Activated naive CD8-positive, alpha-beta T cell treated with anti-CD3 and anti-CD28 coated beads, Interleukin-2, amount 10 ng/mL, durations not matched to agents 7 days and 5 days (primary cell): ENCODE measurements around the gene PPP1R12C. TPM values are rescaled to one million over a fixed set of nuclear protein-coding genes. Genes with fewer than 3 reads are reported as not detected.
"Not testable (repeated sequence)": the region's sequence is repeated elsewhere in the genome, so short reads cannot be mapped to it uniquely, and the experiment has no call there.

Experiments used
- ATAC-seq: fragments of 150-1000 bp; cut with Tn5 transposase; one replicate; pipeline ENCODE4 v1.10.0; 2021; ENCODE audit warnings: low read depth, moderate library complexity
- POLR2A ChIA-PET: fragments of 350-600 bp; sonication (Branson Sonifier 250); formaldehyde crosslinking; loops from one replicate; lab custom pipeline; 2021; ENCODE audit warnings: antibody characterized with exemption; lab: Charles Lee
- DNase-seq: peaks from one replicate; pipeline ENCODE4 v3.0.0; 2021
- H3K27ac Mint-ChIP-seq: one replicate; pipeline ENCODE4 v1.8.0; 2022; ENCODE audit warnings: mild to moderate bottlenecking, mixed read lengths
- H3K27me3 Mint-ChIP-seq: one replicate; pipeline ENCODE4 v1.8.0; 2022; ENCODE audit warnings: mild to moderate bottlenecking, moderate library complexity, mixed read lengths
- H3K36me3 Mint-ChIP-seq: one replicate; pipeline ENCODE4 v1.8.0; 2021; ENCODE audit warnings: mild to moderate bottlenecking, mixed read lengths
- H3K4me1 Mint-ChIP-seq: one replicate; pipeline ENCODE4 v1.8.0; 2021; ENCODE audit warnings: mixed read lengths
- H3K4me3 Mint-ChIP-seq: one replicate; pipeline ENCODE4 v1.8.0; 2022; ENCODE audit warnings: mild to moderate bottlenecking, moderate library complexity, mixed read lengths
- H3K9me3 Mint-ChIP-seq: one replicate; pipeline ENCODE4 v1.8.0; 2021; ENCODE audit warnings: mixed read lengths
- total RNA-seq, 2 experiments: library from RNA; stranded (reverse); gene quantifications; one replicate each; pipeline ENCODE4 v1.2.3, GENCODE V29; 2021

Gene PPP1R12C
- total RNA-seq, 2 experiments from 2014 or later, result 147 to 157 TPM

DNA sequence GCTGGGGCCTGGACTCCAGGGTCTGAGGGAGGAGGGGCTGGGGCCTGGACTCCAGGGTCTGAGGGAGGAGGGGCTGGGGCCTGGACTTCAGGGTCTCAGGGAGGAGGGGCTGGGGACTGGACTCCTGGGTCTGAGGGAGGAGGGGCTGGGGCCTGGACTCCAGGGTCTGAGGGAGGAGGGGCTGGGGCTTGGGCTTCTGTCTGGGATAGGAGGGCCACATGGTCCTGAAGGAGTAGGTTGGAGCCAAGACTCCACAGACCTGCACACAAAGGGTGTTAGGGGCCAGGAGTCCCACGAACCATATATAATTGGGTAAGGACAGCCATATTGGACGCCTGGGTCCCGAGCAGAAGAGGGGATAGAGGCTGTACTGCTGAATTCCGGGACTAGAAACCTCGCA lies 38.3 kb upstream of the PPP1R12C start:
- ATAC-seq, H3K36me3 Mint-ChIP-seq, DNase-seq, H3K4me3 Mint-ChIP-seq, H3K27ac Mint-ChIP-seq, POLR2A ChIA-PET: not testable (repeated sequence)
- peaks cover 14% of the 10 kb centered on the region for H3K9me3 Mint-ChIP-seq
- H3K4me1 Mint-ChIP-seq, result peaks cover 24% of the 10 kb centered on the region
- peaks cover 17% of the 10 kb centered on the region for H3K27me3 Mint-ChIP-seq

DNA sequence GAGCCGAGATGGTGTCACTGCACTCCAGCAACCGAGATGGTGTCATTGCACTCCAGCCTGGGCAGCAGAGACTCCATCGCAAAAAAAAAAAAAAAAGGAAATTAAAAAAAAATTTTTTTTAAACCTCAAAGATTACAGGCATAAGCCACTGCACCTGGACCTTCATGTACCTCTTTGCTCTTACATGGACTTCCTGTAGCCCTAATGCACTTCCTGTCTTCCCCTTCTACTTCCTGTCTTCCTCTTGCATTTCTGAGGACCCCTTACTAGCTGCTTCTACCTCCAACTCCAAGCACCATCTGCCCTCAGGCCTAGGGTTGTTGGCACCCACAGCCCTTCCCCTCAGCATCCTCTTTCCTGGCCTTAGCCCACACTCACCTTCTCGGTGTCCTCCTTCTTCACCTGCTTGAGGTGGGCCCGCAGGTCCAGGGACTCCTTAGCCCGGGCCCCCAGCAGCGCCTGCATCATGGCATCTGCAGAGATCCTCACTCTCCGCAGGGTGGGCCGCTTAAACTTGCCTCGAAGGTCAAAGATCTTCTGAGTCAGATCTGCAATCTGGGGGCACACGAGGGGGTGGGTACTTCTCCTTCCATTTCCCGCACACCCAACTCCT lies 36.3 kb upstream of the PPP1R12C start:
- Mint-ChIP-seq H3K4me3 (no peak overlapping the region), H3K4me1 (peaks cover 18% of the 10 kb centered on the region), H3K36me3 (peaks cover 5% of the 10 kb centered on the region), H3K27ac (peak overlapping the region; percentile 89), H3K27me3 (peaks cover 20% of the 10 kb centered on the region), H3K9me3 (peaks cover 14% of the 10 kb centered on the region)
- DNase-seq, result no peak
- POLR2A ChIA-PET, result interaction anchor here (0.6 to 1.0 kb wide), 2 partner anchors 323 to 553 kb away, joined by 3 to 6 read pairs; partner anchors contain the start of gene ZNF628
- ATAC-seq, result no peak

- ATAC-seq (no peak), DNase-seq (no peak)
- peaks cover 5% of the 10 kb centered on the region for H3K36me3 Mint-ChIP-seq
- peak overlapping the region; percentile 92 for H3K27ac Mint-ChIP-seq
- POLR2A ChIA-PET, result no interaction called here
- H3K4me1 Mint-ChIP-seq, result peaks cover 16% of the 10 kb centered on the region
- H3K27me3 Mint-ChIP-seq, result peaks cover 33% of the 10 kb centered on the region
- no peak overlapping the region for H3K4me3 Mint-ChIP-seq
- peaks cover 14% of the 10 kb centered on the region for H3K9me3 Mint-ChIP-seq
These were observed 34.6 kb upstream of the PPP1R12C start for GRCh38 chr19:55152017-55152416.

GRCh38 chr19:55149078-55150003 lies 31.9 kb upstream of the PPP1R12C start, which contains the start of gene TNNT1:
Gene TNNT1 (minus strand): TSS chr19:55149206. CDS start chr19:55147157, 2,049 bp downstream.
- DNase-seq, result no peak
- H3K9me3 Mint-ChIP-seq, result peaks cover 14% of the 10 kb centered on the region
- H3K4me3 Mint-ChIP-seq, result no peak within 1 kb of the TSS
- no peak for ATAC-seq
- H3K27me3 Mint-ChIP-seq, result peaks cover 44% of the 10 kb centered on the region
- POLR2A ChIA-PET, result no interaction called here
- peaks cover 5% of the 10 kb centered on the region for H3K36me3 Mint-ChIP-seq
- H3K4me1 Mint-ChIP-seq, result peaks cover 14% of the 10 kb centered on the region
- no peak within 1 kb of the TSS for H3K27ac Mint-ChIP-seq

DNA sequence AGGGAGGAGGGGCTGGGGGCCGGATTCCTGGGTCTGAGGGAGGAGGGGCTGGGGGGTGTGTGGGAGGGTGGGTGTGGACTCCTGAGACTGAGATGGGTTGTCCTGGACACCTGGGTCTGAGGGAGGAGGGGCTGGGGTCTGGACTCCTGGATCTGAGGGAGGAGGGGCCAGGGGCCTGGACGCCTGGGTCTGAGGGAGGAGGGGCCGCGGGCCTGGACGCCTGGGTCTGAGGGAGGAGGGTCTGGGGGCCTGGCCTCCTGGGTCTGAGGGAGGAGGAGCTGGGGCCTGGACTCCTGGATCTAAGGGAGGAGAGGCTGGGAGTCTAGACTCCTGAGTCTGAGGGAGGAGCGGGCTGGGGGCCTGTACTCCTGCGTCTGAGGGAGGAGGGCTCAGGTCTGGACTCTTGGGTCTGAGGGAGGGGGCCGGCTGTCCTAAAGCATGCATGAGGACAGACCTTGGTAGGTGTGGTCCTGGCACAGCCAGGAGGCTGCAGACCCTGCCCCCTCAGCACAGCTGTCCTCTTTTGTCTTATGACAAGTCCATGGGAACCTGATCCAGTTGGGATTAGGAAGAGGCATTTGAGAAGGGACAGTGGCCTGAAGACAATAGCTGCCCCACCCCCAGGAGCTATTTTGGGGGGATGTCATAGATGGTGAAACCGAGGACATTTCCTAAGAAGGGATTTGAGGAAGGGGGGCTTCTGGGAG lies 30.3 kb upstream of the PPP1R12C start:
- ATAC-seq (no peak), DNase-seq (no peak)
- Mint-ChIP-seq H3K4me1 (peaks cover 7% of the 10 kb centered on the region), H3K27ac (no peak overlapping the region), H3K4me3 (no peak overlapping the region), H3K27me3 (peaks cover 54% of the 10 kb centered on the region), H3K36me3 (peaks cover 5% of the 10 kb centered on the region), H3K9me3 (peaks cover 9% of the 10 kb centered on the region)
- POLR2A ChIA-PET, result no interaction called here

DNA sequence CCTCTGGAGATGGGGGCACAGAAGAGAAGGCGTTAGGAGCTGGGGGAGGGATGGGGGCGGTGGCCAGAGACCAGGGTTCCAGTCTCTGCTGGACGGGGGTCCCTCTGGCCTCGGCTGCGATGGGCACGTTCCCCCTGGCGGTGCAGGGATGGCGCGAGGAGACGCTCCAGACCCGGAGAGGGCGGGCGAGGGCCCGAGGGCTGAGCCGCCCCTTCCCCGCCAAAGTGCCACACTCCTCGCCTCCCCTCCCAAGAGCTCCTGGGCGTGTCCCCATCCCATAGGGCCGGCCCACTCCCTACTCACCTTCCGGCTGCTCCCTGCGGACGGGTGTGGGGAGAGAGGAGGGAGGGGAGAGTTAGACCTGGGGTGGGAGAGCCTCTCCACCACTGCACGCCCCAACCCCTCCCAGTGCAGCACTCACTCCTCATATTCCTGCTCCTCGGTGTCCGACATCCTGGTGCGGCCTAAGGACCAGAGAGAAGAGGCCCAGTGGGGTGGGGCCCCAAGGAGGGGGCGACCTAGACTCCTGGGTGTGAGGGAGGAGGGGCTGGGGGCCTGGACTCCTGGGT lies 29.4 kb upstream of the PPP1R12C start:
- H3K9me3 Mint-ChIP-seq, result peaks cover 4% of the 10 kb centered on the region
- POLR2A ChIA-PET, result no interaction called here
- peaks cover under 1% of the 10 kb centered on the region for H3K36me3 Mint-ChIP-seq
- H3K27me3 Mint-ChIP-seq, result peaks cover 62% of the 10 kb centered on the region
- H3K4me3 Mint-ChIP-seq, result no peak overlapping the region
- H3K4me1 Mint-ChIP-seq, result peaks cover 2% of the 10 kb centered on the region
- DNase-seq (no peak), ATAC-seq (no peak)
- no peak overlapping the region for H3K27ac Mint-ChIP-seq

DNA sequence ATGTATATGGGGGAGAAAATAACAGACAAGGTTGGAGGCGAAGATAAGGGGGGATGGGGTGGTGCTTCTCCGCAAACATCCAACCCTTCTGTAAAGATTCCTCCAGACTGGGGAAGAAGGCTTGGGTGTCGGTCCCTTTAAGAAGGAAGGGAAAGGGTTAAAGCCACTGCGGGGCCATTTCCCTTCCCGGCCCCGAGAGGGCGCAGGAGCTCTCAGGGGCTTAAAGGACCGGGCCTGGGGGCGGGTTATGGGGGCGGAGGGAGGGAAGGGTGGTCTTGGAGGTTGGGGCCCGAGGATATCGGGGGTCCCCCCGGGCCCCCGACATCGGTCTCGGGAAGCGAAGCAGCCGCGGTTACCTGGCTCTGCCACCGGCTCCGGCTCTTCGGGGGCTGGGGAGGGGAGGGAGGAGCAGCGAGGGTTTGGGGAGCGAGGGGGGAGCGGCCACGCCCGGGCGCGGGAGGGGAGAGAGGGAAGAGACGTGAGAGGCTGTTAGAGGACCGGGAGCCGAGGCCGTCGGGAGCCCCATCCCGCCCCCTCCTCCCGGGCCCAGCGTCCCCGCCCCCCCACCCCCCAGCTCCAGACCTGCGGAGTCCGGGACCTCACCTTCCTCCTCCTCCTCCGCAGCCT lies 28.8 kb upstream of the PPP1R12C start:
- POLR2A ChIA-PET, result no interaction called here

DNA sequence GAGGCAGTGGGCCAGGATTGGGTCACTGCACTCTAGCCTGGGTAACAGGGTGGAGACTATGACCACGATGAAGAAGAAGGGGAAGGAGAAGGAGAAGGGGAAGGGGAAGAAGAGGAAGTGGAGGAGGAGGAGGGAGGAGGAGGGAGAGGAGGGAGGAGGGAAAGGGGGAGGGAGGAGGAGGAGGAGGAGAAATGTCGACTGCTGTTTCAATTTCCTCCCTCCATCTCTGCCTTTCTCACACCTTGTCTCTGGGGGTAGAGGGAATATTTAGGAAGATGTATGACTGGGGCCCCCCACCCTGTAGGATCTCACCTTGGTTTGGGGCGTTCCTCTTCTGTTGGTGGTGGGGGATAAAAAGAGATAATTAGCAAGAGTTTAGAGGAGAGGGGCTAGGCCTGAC lies 27.8 kb upstream of the PPP1R12C start:
- no peak overlapping the region for H3K4me3 Mint-ChIP-seq
- peaks cover 3% of the 10 kb centered on the region for H3K4me1 Mint-ChIP-seq
- H3K9me3 Mint-ChIP-seq, result no peaks in the 10 kb centered on the region
- DNase-seq (no peak), ATAC-seq (no peak)
- H3K36me3 Mint-ChIP-seq, result no peaks in the 10 kb centered on the region
- peaks cover 69% of the 10 kb centered on the region for H3K27me3 Mint-ChIP-seq
- POLR2A ChIA-PET, result no interaction called here
- H3K27ac Mint-ChIP-seq, result peak overlapping the region; percentile 14

More for the DNA sequence above, 28.8 kb upstream of the PPP1R12C start:
- H3K4me3 Mint-ChIP-seq, result peak overlapping the region; percentile 54
- H3K36me3 Mint-ChIP-seq, result no peaks in the 10 kb centered on the region
- peaks cover 68% of the 10 kb centered on the region for H3K27me3 Mint-ChIP-seq
- ATAC-seq (peak; percentile 22), DNase-seq (peak; percentile 62)
- no peak overlapping the region for H3K27ac Mint-ChIP-seq
- H3K9me3 Mint-ChIP-seq, result no peaks in the 10 kb centered on the region
- H3K4me1 Mint-ChIP-seq, result peaks cover 1% of the 10 kb centered on the region

DNA sequence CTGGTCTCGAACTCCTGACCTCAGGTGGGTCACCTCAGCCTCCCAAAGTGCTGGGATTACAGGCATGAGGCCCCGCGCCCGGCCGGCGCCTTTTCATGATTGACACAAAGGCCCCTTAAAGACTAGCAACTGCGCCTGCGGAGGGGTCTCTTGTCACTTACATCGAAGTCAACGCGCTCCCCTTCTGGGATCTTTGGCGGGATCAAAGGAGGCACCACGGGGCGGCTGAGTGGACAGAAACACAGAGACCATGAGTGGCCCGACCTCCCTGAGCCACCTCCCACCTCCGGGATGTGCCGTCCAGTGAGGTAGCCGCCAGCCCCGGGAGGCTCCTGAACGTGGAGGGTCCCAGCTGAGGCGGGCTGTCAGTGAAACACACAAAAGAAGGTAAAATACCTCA lies 24.3 kb upstream of the PPP1R12C start:
- H3K9me3 Mint-ChIP-seq, result no peaks in the 10 kb centered on the region
- peaks cover 48% of the 10 kb centered on the region for H3K27me3 Mint-ChIP-seq
- POLR2A ChIA-PET, result interaction anchor here (1.2 to 1.7 kb wide), 2 partner anchors 117 to 242 kb away, joined by 4 read pairs; partner anchors contain the start of genes PPP6R1 and TMEM238
- H3K4me3 Mint-ChIP-seq, result no peak overlapping the region
- no peak overlapping the region for H3K27ac Mint-ChIP-seq
- DNase-seq (no peak), ATAC-seq (no peak)
- H3K4me1 Mint-ChIP-seq, result peaks cover 3% of the 10 kb centered on the region
- no peaks in the 10 kb centered on the region for H3K36me3 Mint-ChIP-seq

DNA sequence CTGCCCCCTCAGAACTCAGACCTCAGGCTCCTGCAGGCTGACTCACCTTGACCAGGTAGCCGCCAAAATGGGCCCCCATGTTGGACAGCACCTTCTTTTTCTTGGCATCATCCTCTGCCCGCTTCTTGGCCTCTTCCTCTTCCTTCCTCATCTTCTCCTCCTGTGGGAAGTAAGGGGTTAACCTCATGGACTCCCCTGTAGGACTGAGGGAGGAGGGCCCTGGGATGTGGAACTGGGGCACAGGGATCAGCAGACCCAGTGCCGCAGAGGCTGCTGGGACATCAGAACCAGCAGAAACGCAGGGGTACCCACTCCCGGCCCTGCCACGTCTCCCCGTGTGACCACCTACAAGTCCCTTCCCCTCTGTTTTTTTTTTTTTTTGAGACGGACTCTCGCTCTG lies 20.5 kb upstream of the PPP1R12C start:
- no peaks in the 10 kb centered on the region for H3K9me3 Mint-ChIP-seq
- DNase-seq (no peak), ATAC-seq (no peak)
- POLR2A ChIA-PET, result no interaction called here
- peaks cover 40% of the 10 kb centered on the region for H3K27me3 Mint-ChIP-seq
- no peak overlapping the region for H3K4me3 Mint-ChIP-seq
- H3K36me3 Mint-ChIP-seq, result no peaks in the 10 kb centered on the region
- H3K27ac Mint-ChIP-seq, result no peak overlapping the region
- H3K4me1 Mint-ChIP-seq, result peaks cover 3% of the 10 kb centered on the region

DNA sequence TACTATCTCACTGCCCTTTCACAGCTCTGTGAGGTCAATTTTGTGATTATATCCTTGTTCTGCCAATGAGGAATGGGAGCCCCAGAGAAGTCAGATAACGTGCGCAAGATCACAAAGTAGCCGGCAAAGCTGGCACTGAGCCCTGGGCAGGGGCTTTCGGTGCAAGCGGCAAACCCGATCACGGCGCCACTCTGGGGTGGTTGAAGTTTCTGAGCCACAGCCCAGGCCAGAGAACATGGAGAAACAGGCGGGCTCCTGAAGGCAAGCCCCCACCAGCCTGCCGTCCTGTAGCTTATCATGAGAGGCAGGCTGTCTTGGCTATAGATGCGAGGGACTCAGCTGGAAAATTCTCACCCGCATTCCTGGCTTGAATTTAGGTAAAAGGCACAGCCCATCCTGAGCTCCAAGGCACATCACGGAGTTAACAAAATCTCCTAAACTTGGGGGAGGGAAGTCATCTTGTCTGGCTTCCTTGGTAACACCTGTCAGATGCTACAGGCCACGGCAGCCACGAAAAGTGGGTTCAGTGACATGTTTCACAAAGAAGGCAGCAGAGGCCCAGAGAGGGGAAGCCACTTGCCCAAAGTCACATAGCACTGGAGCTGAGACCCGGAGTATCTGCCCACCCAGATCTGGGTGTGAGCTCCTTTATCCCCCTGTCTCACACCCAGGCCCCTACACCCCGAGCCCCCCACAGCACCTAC lies 19.1 kb upstream of the PPP1R12C start:
- H3K4me1 Mint-ChIP-seq, result peaks cover 3% of the 10 kb centered on the region
- ATAC-seq (no peak), DNase-seq (no peak)
- H3K9me3 Mint-ChIP-seq, result no peaks in the 10 kb centered on the region
- POLR2A ChIA-PET, result no interaction called here
- H3K27ac Mint-ChIP-seq, result no peak overlapping the region
- H3K36me3 Mint-ChIP-seq, result no peaks in the 10 kb centered on the region
- H3K4me3 Mint-ChIP-seq, result no peak overlapping the region
- H3K27me3 Mint-ChIP-seq, result peaks cover 37% of the 10 kb centered on the region

GRCh38 chr19:55134736-55135135 lies 17.3 kb upstream of the PPP1R12C start:
- Mint-ChIP-seq H3K27ac (no peak overlapping the region), H3K9me3 (no peaks in the 10 kb centered on the region), H3K27me3 (peaks cover 36% of the 10 kb centered on the region), H3K4me3 (no peak overlapping the region), H3K4me1 (peaks cover 2% of the 10 kb centered on the region), H3K36me3 (no peaks in the 10 kb centered on the region)
- POLR2A ChIA-PET, result no interaction called here
- ATAC-seq (no peak), DNase-seq (no peak)
